Stimulated activated CD4-positive, alpha-beta T cell treated with anti-CD3 and anti-CD28 coated beads, TNF-alpha, amount 100 ng/mL, for 24 hours (primary cell): ENCODE results near the gene MS4A4E.
A peak's percentile ranks its signal among the peaks of the same experiment; 100 is the strongest.
"Not testable (repeated sequence)": the region's sequence is repeated elsewhere in the genome, so short reads cannot be mapped to it uniquely, and the experiment has no call there.

Experiments
- DNase-seq, 3 experiments: peaks; one replicate each; pipeline ENCODE4 v3.0.0-alpha.2; 2020; ENCODE audit warnings: low read depth in 3 of 3

Gene MS4A4E

DNA sequence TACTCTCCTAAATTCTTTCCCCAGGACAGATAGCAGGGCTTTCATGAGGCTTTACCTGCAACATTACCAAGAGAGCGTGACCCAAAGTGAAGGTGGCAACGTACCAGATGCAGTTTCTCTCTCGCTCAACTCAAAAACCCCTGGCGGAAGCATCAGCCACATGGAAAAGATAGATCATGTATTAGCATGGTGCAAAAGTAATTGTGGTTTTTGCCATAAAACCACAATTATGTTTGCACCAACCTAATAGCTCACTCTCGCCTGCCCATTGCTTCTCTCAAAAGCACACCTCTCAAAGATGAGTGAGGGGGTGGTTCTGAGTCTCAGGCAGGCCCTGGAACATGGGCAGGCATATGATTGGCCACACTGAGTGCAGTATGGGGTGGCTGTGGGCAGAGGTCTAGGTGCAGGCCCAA is 67.1 kb downstream of the MS4A4E start:
- peak in 1 of 3 experiments; percentile 4 for DNase-seq

DNA sequence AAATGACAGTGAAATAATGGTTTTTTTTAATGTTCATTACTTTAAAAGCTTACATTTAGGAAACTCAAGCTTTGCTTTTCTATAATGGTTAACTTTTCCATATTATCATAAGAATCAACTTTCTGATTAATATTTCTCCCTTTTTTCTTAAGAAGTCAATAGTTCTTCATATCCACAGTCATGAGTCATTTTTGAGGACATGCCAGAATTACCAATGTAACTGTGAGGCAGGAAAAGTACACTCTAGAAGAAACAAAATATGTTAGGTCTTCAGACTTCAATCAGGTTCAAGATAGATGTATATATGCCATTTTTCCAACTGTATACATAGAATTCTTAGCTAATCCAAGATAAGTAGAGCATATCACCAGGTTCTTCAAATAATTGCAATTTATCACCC is 70.9 kb downstream of the MS4A4E start:
- DNase-seq: no peak

- no peak for DNase-seq
Observed at GRCh38 chr11:60170566-60170965, 72.4 kb downstream of the MS4A4E start.

GRCh38 chr11:60169264-60169915 is 73.5 kb downstream of the MS4A4E start:
- DNase-seq: no peak

DNA sequence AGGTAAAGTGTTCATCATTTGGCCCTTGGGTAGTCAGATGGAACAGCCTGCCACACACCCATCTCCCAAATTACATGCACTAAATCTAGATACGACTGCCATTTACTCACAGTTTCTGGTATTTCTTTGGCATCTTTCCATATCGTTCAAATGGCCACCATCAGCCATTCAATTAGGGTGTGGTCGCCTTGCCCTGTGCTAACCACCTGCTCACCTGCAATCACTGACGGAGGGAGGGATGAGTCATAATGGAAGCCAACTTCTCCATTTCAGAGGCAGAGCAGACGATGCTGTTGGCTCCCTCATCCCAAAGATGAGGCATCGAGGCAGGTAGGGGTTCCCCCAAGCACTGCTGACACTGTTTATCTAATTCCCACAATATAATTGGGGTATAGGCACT is 74.6 kb downstream of the MS4A4E start:
- no peak for DNase-seq

DNA sequence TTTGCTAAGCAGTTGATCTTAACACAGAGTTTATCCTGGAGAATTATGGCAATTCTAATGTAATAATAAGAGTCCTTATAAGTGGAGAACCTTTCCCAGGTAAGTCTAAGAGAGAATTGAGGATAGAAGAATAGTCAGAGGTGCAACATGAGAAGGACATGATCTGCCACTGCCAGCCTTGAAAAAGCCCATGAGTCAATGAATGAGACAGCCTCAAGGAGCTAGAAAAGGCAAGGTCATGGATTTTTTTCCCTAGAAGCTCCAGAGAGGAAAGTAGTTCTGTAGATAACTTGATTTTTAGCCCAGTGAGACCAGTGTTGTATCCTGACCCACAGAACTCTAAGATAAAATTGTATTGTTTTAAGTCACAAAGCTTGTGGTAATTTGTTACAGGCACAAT is 77.0 kb downstream of the MS4A4E start:
- no peak for DNase-seq

DNA sequence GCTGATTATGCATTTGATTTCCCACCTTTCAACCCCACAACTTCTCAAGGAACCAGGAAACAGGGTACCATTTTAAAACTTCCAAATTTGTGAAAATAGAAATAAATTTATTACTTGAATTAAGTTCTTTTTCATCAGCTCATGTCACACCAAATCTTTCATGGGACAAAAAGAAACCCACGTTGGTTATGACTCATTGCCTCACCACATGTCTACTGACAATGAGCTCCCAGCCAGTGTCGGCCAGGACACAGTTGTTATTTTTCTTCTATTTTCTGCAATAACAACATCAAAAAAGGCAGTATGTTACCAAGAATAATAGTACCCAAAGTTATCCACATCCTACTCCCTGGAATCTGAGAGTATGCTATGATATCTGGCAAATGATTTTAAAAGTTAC is 77.4 kb downstream of the MS4A4E start:
- no peak for DNase-seq

DNA sequence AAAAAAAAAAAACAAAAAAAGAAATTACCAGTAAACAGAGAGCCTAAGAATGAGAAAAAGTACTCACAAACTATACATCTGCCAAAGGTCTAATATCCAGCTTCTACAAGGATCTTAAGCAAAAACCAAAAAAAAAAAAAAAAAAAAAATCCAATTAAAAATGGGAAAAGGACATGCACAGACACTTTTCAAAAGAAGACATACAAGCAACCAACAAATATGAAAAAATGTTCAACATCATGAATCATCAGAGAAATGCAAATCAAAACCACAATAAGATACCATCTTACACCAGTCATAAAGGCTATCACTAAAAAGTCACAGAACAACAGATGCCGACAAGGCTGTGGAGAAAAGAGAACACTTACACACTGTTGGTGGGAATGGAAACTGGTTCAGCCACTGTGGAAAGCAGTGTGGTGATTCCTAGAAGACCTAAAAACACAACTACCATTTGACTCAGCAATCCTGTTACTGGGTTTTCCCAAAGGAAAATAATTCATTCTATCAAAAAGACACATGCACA is 78.3 kb downstream of the MS4A4E start:
- no peak for DNase-seq

GRCh38 chr11:60161766-60162165 is 81.2 kb downstream of the MS4A4E start:
- DNase-seq: no peak

DNA sequence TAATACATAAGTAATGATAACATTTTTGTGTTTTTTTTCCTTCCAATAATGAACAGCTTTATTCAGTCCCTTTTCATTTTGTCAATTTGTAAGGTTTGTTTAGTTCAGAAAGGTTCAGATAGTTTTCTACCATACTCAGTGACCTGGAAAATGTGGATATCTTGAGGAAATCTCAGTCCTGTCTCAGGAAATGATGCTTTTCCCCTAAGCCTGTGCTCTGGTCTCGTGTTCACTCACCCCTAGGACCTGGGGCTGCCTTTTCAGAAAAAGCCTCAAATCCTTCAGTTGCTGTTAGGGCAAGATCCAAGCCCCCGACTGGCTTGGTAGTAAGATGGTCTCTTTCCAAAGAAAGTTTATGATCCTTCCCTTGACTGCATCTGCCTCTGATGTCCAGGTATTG is 81.8 kb downstream of the MS4A4E start:
- DNase-seq: no peak

- no peak for DNase-seq
Observed at GRCh38 chr11:60159868-60160267, 83.1 kb downstream of the MS4A4E start.

GRCh38 chr11:60159284-60159683 is 83.7 kb downstream of the MS4A4E start:
- DNase-seq: no peak

- DNase-seq: no peak
Observed at GRCh38 chr11:60158636-60159035, 84.3 kb downstream of the MS4A4E start.

GRCh38 chr11:60155931-60156330 is 87.0 kb downstream of the MS4A4E start:
- DNase-seq: no peak

GRCh38 chr11:60152727-60153126 is 90.2 kb downstream of the MS4A4E start:
- DNase-seq: not testable (repeated sequence)

- no peak for DNase-seq
Observed at GRCh38 chr11:60150279-60150678, 92.7 kb downstream of the MS4A4E start.
